HL-60 (cell line): Measurements from ENCODE around the gene TOP3A.

ENCODE experiments used
- POLR2AphosphoS5 ChIP-seq: IDR thresholded peaks from 2 replicates; pipeline ENCODE4 v1.6.1; 2012; ENCODE audit warnings: low read depth
- REST ChIP-seq: IDR thresholded peaks from 2 replicates; pipeline ENCODE4 v1.6.1; 2012; ENCODE audit warnings: low read depth; ENCODE audit not compliant: insufficient replicate concordance
- SPI1 ChIP-seq: IDR thresholded peaks from 2 replicates; pipeline ENCODE4 v1.6.1; 2012; ENCODE audit warnings: low read depth, mild to moderate bottlenecking, borderline replicate concordance
- TF ChIP-seq, protein P1 (sequence below): IDR thresholded peaks from one replicate; pipeline ENCODE4 v1.5.1; 2011; ENCODE audit warnings: low read length, control low read depth, inconsistent platforms; ENCODE audit not compliant: insufficient read depth

GRCh38 chr17:18253947-18254821 is 60.6 kb downstream of the TOP3A start:
- TF ChIP-seq POLR2AphosphoS5 (no peak), SPI1 (no peak), REST (no peak)
- TF ChIP-seq, protein P1, sequence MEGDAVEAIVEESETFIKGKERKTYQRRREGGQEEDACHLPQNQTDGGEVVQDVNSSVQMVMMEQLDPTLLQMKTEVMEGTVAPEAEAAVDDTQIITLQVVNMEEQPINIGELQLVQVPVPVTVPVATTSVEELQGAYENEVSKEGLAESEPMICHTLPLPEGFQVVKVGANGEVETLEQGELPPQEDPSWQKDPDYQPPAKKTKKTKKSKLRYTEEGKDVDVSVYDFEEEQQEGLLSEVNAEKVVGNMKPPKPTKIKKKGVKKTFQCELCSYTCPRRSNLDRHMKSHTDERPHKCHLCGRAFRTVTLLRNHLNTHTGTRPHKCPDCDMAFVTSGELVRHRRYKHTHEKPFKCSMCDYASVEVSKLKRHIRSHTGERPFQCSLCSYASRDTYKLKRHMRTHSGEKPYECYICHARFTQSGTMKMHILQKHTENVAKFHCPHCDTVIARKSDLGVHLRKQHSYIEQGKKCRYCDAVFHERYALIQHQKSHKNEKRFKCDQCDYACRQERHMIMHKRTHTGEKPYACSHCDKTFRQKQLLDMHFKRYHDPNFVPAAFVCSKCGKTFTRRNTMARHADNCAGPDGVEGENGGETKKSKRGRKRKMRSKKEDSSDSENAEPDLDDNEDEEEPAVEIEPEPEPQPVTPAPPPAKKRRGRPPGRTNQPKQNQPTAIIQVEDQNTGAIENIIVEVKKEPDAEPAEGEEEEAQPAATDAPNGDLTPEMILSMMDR = no peak
